NCI-H1105 treated with DMSO at 0.1 percent for 48 hours (cell line): ENCODE measurements around the gene SMYD1.

Experiments used
- DNase-seq: peaks from one replicate; lab custom pipeline; 2025; lab: John Stamatoyannopoulos, UW

SMYD1 gene

GRCh38 chr2:88123164-88123974 lies 55.7 kb downstream of the SMYD1 start:
- DNase-seq, result no peak

GRCh38 chr2:88123975-88124917 lies 56.6 kb downstream of the SMYD1 start:
- no peak for DNase-seq

- DNase-seq, result no peak
These were observed 57.8 kb downstream of the SMYD1 start for GRCh38 chr2:88125344-88125923.

GRCh38 chr2:88125924-88126771 lies 58.5 kb downstream of the SMYD1 start:
- no peak for DNase-seq

- no peak for DNase-seq
These were observed 59.4 kb downstream of the SMYD1 start for GRCh38 chr2:88126772-88127637.

GRCh38 chr2:88127638-88127887 lies 59.9 kb downstream of the SMYD1 start:
- DNase-seq, result no peak

- DNase-seq, result no peak
These were observed 60.4 kb downstream of the SMYD1 start, which contains the start of gene FABP1 for GRCh38 chr2:88127888-88128653. FABP1 (minus strand) TSS chr2:88128062; CDS start chr2:88128017, 45 bp downstream.

GRCh38 chr2:88128654-88129312 lies 61.2 kb downstream of the SMYD1 start:
- DNase-seq, result no peak

- DNase-seq, result no peak
These were observed 61.8 kb downstream of the SMYD1 start for GRCh38 chr2:88129313-88129959.

GRCh38 chr2:88131201-88131998 lies 63.8 kb downstream of the SMYD1 start:
- DNase-seq, result no peak

- DNase-seq, result no peak
These were observed 64.4 kb downstream of the SMYD1 start for GRCh38 chr2:88131999-88132368.

- DNase-seq, result no peak
These were observed 66.2 kb downstream of the SMYD1 start for GRCh38 chr2:88133875-88134274.

- no peak for DNase-seq
These were observed 69.2 kb downstream of the SMYD1 start for GRCh38 chr2:88136817-88137216.

GRCh38 chr2:88137833-88138232 lies 70.2 kb downstream of the SMYD1 start:
- DNase-seq, result no peak

GRCh38 chr2:88139203-88139702 lies 71.6 kb downstream of the SMYD1 start:
- DNase-seq, result no peak

- no peak for DNase-seq
These were observed 72.2 kb downstream of the SMYD1 start for GRCh38 chr2:88139804-88140203.

- DNase-seq, result no peak
These were observed 74.3 kb downstream of the SMYD1 start for GRCh38 chr2:88141952-88142351.

- DNase-seq, result no peak
These were observed 76.6 kb downstream of the SMYD1 start for GRCh38 chr2:88144271-88144670.
